B cell (primary cell): ENCODE data around the gene PDXK. TPM values are rescaled to one million over a fixed set of nuclear protein-coding genes. Genes with fewer than 3 reads are reported as not detected.

Source experiments
- ATAC-seq: fragments of 200-7000 bp; cut with Tn5 transposase; one replicate; pipeline ENCODE4 v1.10.0; 2021; ENCODE audit warnings: low read depth, mild to moderate bottlenecking, moderate number of reproducible peaks, moderate library complexity
- CTCF ChIA-PET: fragments of 350-600 bp; sonication (Branson Sonifier 250); formaldehyde crosslinking; loops from one replicate; lab custom pipeline; 2021; ENCODE audit warnings: antibody characterized with exemption, inconsistent platforms; lab: Charles Lee
- POLR2A ChIA-PET: fragments of 350-600 bp; sonication (Branson Sonifier 250); formaldehyde crosslinking; loops from one replicate; lab custom pipeline; 2021; ENCODE audit warnings: antibody characterized with exemption; lab: Charles Lee
- DNase-seq: peaks from one replicate; pipeline ENCODE4 v3.0.0; 2013
- H2AFZ ChIP-seq: 2 replicates; pipeline ENCODE4 v1.6.1; 2012; ENCODE audit warnings: mild to moderate bottlenecking, low read depth, low read length; ENCODE audit not compliant: insufficient read depth, poor library complexity, severe bottlenecking
- H3K27ac ChIP-seq, 2 donors: 1 replicate in 1 of 2; 2 replicates in 1 of 2; pipeline ENCODE4 v1.5.1; 2012 to 2013; ENCODE audit warnings: low read length in 2 of 2, mild to moderate bottlenecking in 2 of 2, moderate library complexity in 1 of 2
- H3K27me3 ChIP-seq, 4 experiments: fragments of 200-600 bp in 1 of 4; sonication (generic) in 1 of 4; replicated peaks in 1 of 4; 1 replicate in 2 of 4; 2 replicates in 2 of 4; pipeline versions ENCODE4 v1.6.1 to v1.7.0; 2013 to 2016; ENCODE audit warnings: low read length in 3 of 4, mild to moderate bottlenecking in 2 of 4, mixed read lengths in 1 of 4, moderate library complexity in 1 of 4; ENCODE audit not compliant: insufficient read depth in 4 of 4, control insufficient read depth in 3 of 4; ENCODE audit errors: control extremely low read depth in 1 of 4
- H3K36me3 ChIP-seq, 2 experiments: replicated peaks in 1 of 2; 1 replicate in 1 of 2; 2 replicates in 1 of 2; pipeline versions ENCODE4 v1.6.1 to v1.7.1; 2013; ENCODE audit warnings: low read length in 1 of 2; ENCODE audit not compliant: insufficient read depth in 2 of 2, control insufficient read depth in 1 of 2; ENCODE audit errors: control extremely low read depth in 1 of 2, extremely low read depth in 1 of 2
- H3K4me1 ChIP-seq, 2 donors: fragments of 200-600 bp in 1 of 2; sonication (generic) in 1 of 2; 1 replicate in 1 of 2; 2 replicates in 1 of 2; pipeline versions ENCODE4 v1.5.1 to v1.6.1; 2013 to 2017; ENCODE audit warnings: low read length in 2 of 2; ENCODE audit not compliant: control insufficient read depth in 2 of 2, insufficient read depth in 2 of 2
- H3K4me2 ChIP-seq: replicated peaks from 2 replicates; pipeline ENCODE3; 2012; ENCODE audit warnings: mild to moderate bottlenecking, low read depth, low read length; ENCODE audit not compliant: poor library complexity, severe bottlenecking
- H3K4me3 ChIP-seq, 5 experiments: fragments of 200-600 bp in 1 of 5; sonication (generic) in 1 of 5; 1 replicate in 3 of 5; 2 replicates in 2 of 5; pipeline versions ENCODE4 v1.5.1 to v1.7.0; 2011 to 2016; ENCODE audit warnings: low read length in 4 of 5, mild to moderate bottlenecking in 4 of 5, low read depth in 2 of 5, control low read depth in 1 of 5, moderate library complexity in 1 of 5; ENCODE audit not compliant: insufficient read depth in 1 of 5; ENCODE audit errors: control extremely low read depth in 1 of 5, extremely low read depth in 1 of 5
- H3K79me2 ChIP-seq: fragments of 200-600 bp; sonication (generic); one replicate; pipeline ENCODE4 v1.6.0; 2016; ENCODE audit warnings: low read length; ENCODE audit not compliant: control insufficient read depth, insufficient read depth
- H3K9ac ChIP-seq: fragments of 200-600 bp; sonication (generic); 2 replicates; pipeline ENCODE4 v1.6.1; 2017; ENCODE audit warnings: mild to moderate bottlenecking, low read length, moderate library complexity
- H3K9me3 ChIP-seq, 3 donors: one replicate each; pipeline versions ENCODE4 v1.6.1 to v1.7.1; 2013; ENCODE audit warnings: low read length in 2 of 3; ENCODE audit not compliant: control insufficient read depth in 2 of 3, insufficient read depth in 1 of 3; ENCODE audit errors: control extremely low read depth in 1 of 3
- H4K20me1 ChIP-seq: 2 replicates; pipeline ENCODE4 v1.6.0; 2012; ENCODE audit warnings: mild to moderate bottlenecking, low read length; ENCODE audit not compliant: insufficient read depth, control insufficient read depth, poor library complexity, severe bottlenecking
- H3K27ac Mint-ChIP-seq: one replicate; pipeline ENCODE4 v1.8.0; 2021; ENCODE audit warnings: mixed read lengths
- H3K27me3 Mint-ChIP-seq: one replicate; pipeline ENCODE4 v1.8.0; 2021; ENCODE audit warnings: mixed read lengths
- H3K4me1 Mint-ChIP-seq: one replicate; pipeline ENCODE4 v1.8.0; 2021; ENCODE audit warnings: mixed read lengths
- H3K4me3 Mint-ChIP-seq: one replicate; pipeline ENCODE4 v1.8.0; 2021; ENCODE audit warnings: mixed read lengths
- H3K9me3 Mint-ChIP-seq: one replicate; pipeline ENCODE4 v1.8.0; 2022; ENCODE audit warnings: mixed read lengths; ENCODE audit not compliant: insufficient read depth
- EZH2 ChIP-seq: IDR thresholded peaks from 2 replicates; pipeline ENCODE4 v1.6.1; 2012; ENCODE audit warnings: borderline replicate concordance, low read depth, mild to moderate bottlenecking, moderate library complexity, low read length; ENCODE audit not compliant: insufficient read depth, poor library complexity, severe bottlenecking
- WGBS: methylation state at CpG from one replicate; pipeline ENCODE4 v1.1.5; 2013; ENCODE audit warnings: missing lambda C conversion rate; ENCODE audit not compliant: insufficient coverage; 5-methylcytosine and 5-hydroxymethylcytosine counted together
- intact Hi-C: fragments of 100-400 bp; cut with micrococcal nuclease; formaldehyde crosslinking; loops from one replicate; pipeline ENCODE4 v1.10.0; 2022
- polyA plus RNA-seq: library from polyadenylated mRNA; depleted of rRNA; stranded (reverse); fragments of >200 nt; gene quantifications from 2 replicates; pipeline ENCODE4 v1.2.3, GENCODE V29; 2012
- total RNA-seq, 2 donors: library from RNA; stranded (reverse); fragments of 120-200 nt in 1 of 2; gene quantifications; 1 replicate in 1 of 2; 2 replicates in 1 of 2; pipeline versions ENCODE4 v1.2.3 to v1.2.4, GENCODE V29; 2013 to 2022
- TF ChIP-seq, protein P1 (sequence below): fragments of 200-600 bp; IDR thresholded peaks from one replicate; pipeline ENCODE4 v1.8.0; 2022; ENCODE audit warnings: antibody characterized with exemption, mild to moderate bottlenecking

Gene PDXK
- total and polyA plus RNA-seq, 2 donors (not counting 1 experiment from before 2014, with no cell fraction given) = 31.1 to 102 TPM

DNA sequence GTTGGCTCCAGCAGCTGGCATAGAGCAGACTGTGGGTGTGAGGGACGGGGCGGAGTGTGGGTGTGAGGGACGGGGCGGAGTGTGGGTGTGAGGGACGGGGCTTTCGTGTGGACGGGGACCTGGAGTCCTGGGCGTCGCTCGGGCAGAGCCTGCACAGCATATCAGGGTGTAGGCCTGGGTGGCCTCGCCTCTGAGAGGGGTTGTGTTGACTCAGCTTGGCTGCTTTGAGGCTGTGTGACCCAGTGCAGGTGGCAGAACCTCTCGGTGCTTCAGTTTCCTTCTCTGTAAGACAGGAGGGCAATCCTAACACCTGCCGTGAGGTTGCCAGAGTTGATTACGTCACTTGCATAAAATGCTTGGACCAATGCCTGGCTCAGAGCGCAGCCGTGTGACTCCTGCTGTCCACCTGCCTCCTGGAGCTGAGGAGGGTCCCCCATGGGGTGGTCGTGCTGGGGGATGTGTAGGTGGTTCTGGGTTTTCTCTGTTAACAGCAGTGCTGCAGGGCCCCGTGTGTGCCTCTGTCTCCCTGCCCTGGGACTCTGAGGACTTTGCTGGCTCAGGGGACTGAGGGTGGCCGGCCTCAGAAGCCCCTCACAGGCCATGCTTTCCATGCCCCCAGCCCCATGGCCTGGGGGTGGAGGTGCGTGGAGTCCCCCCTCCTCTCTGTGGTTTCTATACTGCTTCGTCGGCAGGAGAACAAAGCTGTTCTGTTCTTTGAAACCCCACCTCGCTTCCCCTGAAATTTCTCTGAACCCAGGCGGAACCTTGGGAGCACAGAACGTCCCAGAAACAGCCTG is 15.4 kb downstream of the PDXK start:
- H2AFZ ChIP-seq = no peak overlapping the region
- H3K79me2 ChIP-seq = peaks cover 8% of the 10 kb centered on the region
- Mint-ChIP-seq H3K4me1 (peaks cover 4% of the 10 kb centered on the region), H3K4me3 (no peak overlapping the region), H3K27ac (no peak overlapping the region), H3K9me3 (no peaks in the 10 kb centered on the region), H3K27me3 (no peaks in the 10 kb centered on the region)
- TF ChIP-seq, protein P1, sequence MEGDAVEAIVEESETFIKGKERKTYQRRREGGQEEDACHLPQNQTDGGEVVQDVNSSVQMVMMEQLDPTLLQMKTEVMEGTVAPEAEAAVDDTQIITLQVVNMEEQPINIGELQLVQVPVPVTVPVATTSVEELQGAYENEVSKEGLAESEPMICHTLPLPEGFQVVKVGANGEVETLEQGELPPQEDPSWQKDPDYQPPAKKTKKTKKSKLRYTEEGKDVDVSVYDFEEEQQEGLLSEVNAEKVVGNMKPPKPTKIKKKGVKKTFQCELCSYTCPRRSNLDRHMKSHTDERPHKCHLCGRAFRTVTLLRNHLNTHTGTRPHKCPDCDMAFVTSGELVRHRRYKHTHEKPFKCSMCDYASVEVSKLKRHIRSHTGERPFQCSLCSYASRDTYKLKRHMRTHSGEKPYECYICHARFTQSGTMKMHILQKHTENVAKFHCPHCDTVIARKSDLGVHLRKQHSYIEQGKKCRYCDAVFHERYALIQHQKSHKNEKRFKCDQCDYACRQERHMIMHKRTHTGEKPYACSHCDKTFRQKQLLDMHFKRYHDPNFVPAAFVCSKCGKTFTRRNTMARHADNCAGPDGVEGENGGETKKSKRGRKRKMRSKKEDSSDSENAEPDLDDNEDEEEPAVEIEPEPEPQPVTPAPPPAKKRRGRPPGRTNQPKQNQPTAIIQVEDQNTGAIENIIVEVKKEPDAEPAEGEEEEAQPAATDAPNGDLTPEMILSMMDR = no peak
- TF ChIP-seq EZH2 = no peak
- intact Hi-C loops = no loop called here
- no peaks in the 10 kb centered on the region for H3K27me3 ChIP-seq
- ATAC-seq (no peak), DNase-seq (no peak)
- H3K4me2 ChIP-seq = no peak overlapping the region
- no peak overlapping the region for H3K9ac ChIP-seq
- WGBS = 81% methylated on average over 25 of the region's 25 CpGs
- peaks cover 0 to 3% of the 10 kb centered on the region in 2 experiments for H3K36me3 ChIP-seq
- H3K27ac ChIP-seq = no peak overlapping the region
- ChIA-PET CTCF (interaction anchor here (0.6 kb wide), 1 partner anchor 242 kb away, joined by 3 read pairs; no protein-coding TSS in a partner anchor), POLR2A (interaction anchor here (0.6 kb wide), 1 partner anchor 243 kb away, joined by 4 read pairs; no protein-coding TSS in a partner anchor)
- H3K4me3 ChIP-seq = no peak overlapping the region
- peaks cover under 1 to 2% of the 10 kb centered on the region in 2 donors for H3K4me1 ChIP-seq
- peaks cover 62% of the 10 kb centered on the region for H4K20me1 ChIP-seq
- peaks cover 0 to 5% (median 0%) of the 10 kb centered on the region in 3 donors for H3K9me3 ChIP-seq

DNA sequence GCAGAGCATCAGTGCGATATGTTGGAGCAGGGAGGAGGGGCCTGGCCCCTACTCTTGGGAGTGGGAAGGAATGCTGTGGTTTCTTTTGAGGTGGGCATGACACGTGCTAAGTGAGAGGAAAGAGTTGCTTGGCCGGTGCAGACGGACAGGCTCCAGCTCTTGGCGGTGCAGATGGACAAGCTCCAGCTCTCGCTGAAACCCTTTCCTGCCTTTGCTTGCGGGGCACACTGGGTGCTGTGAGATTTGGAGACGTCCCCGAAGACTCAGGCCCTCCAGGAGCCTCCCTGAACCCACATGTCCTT is 15.9 kb downstream of the PDXK start:
- Mint-ChIP-seq H3K4me1 (peaks cover 3% of the 10 kb centered on the region), H3K27ac (no peak overlapping the region), H3K4me3 (no peak overlapping the region), H3K9me3 (no peaks in the 10 kb centered on the region), H3K27me3 (no peaks in the 10 kb centered on the region)
- intact Hi-C loops = no loop called here
- peaks cover 59% of the 10 kb centered on the region for H4K20me1 ChIP-seq
- no peak overlapping the region for H3K4me2 ChIP-seq
- peaks cover 0 to 3% of the 10 kb centered on the region in 2 experiments for H3K36me3 ChIP-seq
- H3K27me3 ChIP-seq = no peaks in the 10 kb centered on the region
- ChIA-PET POLR2A (interaction anchor here (0.6 kb wide), 1 partner anchor 243 kb away, joined by 4 read pairs; no protein-coding TSS in a partner anchor), CTCF (interaction anchor here (0.6 kb wide), 1 partner anchor 241 kb away, joined by 3 read pairs; no protein-coding TSS in a partner anchor)
- no peak overlapping the region for H3K9ac ChIP-seq
- peaks cover 0 to 5% (median 0%) of the 10 kb centered on the region in 3 donors for H3K9me3 ChIP-seq
- TF ChIP-seq, protein P1 = no peak
- TF ChIP-seq EZH2 = no peak
- H3K4me3 ChIP-seq = no peak overlapping the region
- no peak overlapping the region for H2AFZ ChIP-seq
- DNase-seq = no peak
- H3K4me1 ChIP-seq = no peaks in the 10 kb centered on the region
- ATAC-seq = no peak
- H3K27ac ChIP-seq = no peak overlapping the region
- WGBS = 82% methylated on average over 9 of the region's 9 CpGs
- H3K79me2 ChIP-seq = peaks cover 2% of the 10 kb centered on the region
